Kidney (tissue), 14 donors: Measurements from ENCODE around the gene SNAP25. TPM values are rescaled to one million over a fixed set of nuclear protein-coding genes. Genes with fewer than 3 reads are reported as not detected.

Experiments used
- DNase-seq, 5 donors: peaks; one replicate each; pipeline ENCODE4 v3.0.0-alpha.2; 2013 to 2020
- FAIRE-seq: peaks from 2 replicates; lab custom pipeline; 2012; peaks lifted over from hg19 to GRCh38; lab: Jason Lieb, UNC
- H3K27ac ChIP-seq, 2 donors: one replicate each; pipeline ENCODE4 v1.7.0; 2013; ENCODE audit warnings: low read depth in 2 of 2, low read length in 2 of 2, inconsistent platforms in 1 of 2
- H3K27me3 ChIP-seq: one replicate; pipeline ENCODE4 v1.7.1; 2013; ENCODE audit warnings: low read length, inconsistent platforms; ENCODE audit not compliant: control insufficient read depth, insufficient read depth
- H3K36me3 ChIP-seq, 3 donors: one replicate each; pipeline versions ENCODE4 v1.7.0 to v1.7.1; 2013; ENCODE audit warnings: low read length in 3 of 3, control low read depth in 1 of 3, inconsistent platforms in 1 of 3; ENCODE audit not compliant: insufficient read depth in 3 of 3, control insufficient read depth in 2 of 3
- H3K4me1 ChIP-seq, 3 donors: one replicate each; pipeline versions ENCODE4 v1.7.0 to v1.7.1; 2013; ENCODE audit warnings: low read length in 3 of 3, inconsistent platforms in 1 of 3, low read depth in 1 of 3; ENCODE audit not compliant: control insufficient read depth in 2 of 3, insufficient read depth in 2 of 3
- H3K4me3 ChIP-seq, 3 donors: one replicate each; pipeline versions ENCODE4 v1.7.0 to v1.8.1; 2013; ENCODE audit warnings: low read length in 3 of 3, control low read depth in 1 of 3, inconsistent platforms in 1 of 3
- H3K9ac ChIP-seq, 3 donors: one replicate each; pipeline versions ENCODE4 v1.7.0 to v1.7.1; 2013; ENCODE audit warnings: low read length in 3 of 3, control low read depth in 1 of 3, inconsistent platforms in 1 of 3
- H3K9me3 ChIP-seq, 3 donors: one replicate each; pipeline versions ENCODE4 v1.7.0 to v1.7.1; 2013; ENCODE audit warnings: low read length in 3 of 3, control low read depth in 1 of 3, inconsistent platforms in 1 of 3; ENCODE audit not compliant: control insufficient read depth in 2 of 3, insufficient read depth in 1 of 3
- CTCF ChIP-seq: IDR thresholded peaks from 3 replicates; pipeline ENCODE4 v1.5.1; 2012; ENCODE audit warnings: mild to moderate bottlenecking, moderate library complexity, borderline replicate concordance; ENCODE audit not compliant: insufficient read depth; ENCODE audit errors: extremely low read depth
- intact Hi-C: fragments of 100-400 bp; cut with DNase I; formaldehyde crosslinking; loops from one replicate; pipeline ENCODE4 v1.11.1; 2022
- polyA plus RNA-seq: library from polyadenylated mRNA; stranded (reverse); fragments of 350-450 nt; fragmentation: Illumina TruSeq; extraction: RNeasy Lipid Tissue Mini Kit (QIAGEN cat#74804); gene quantifications from one replicate; pipeline ENCODE4 v1.2.3, GENCODE V29; 2014; ENCODE audit warnings: low read depth, low replicate concordance; ENCODE audit not compliant: insufficient read depth
- total RNA-seq: library from RNA; stranded (reverse); fragmentation: NEBNext Ultra II Directional; extraction: Animal tissue kit (Norgen Biotek cat#: 25700); gene quantifications from one replicate; pipeline ENCODE4 v1.2.1, GENCODE V29; 2021
- donor health status: control.
- donor health status: control.
- donor health status: control.
- donor health status: control.
- donor health status: control.
- donor health status: DM: yes; HTN: yes; CAD: no.
- donor health status: Normal renal cell carcinoma (clear cell type).

The SNAP25 gene
- total and polyA plus RNA-seq, 2 donors from 2014 or later, result 1.4 to 6.2 TPM

- FAIRE-seq, result no peak
- Histone ChIP-seq H3K4me1 (no peaks in the 10 kb centered on the region), H3K9me3 (peaks cover 0 to 8% (median 0%) of the 10 kb centered on the region in 3 donors), H3K4me3 (no peak overlapping the region), H3K27ac (no peak overlapping the region), H3K9ac (no peak overlapping the region), H3K27me3 (no peaks in the 10 kb centered on the region), H3K36me3 (no peaks in the 10 kb centered on the region)
- intact Hi-C loops, result no loop called here
- no peak for DNase-seq
- peak; percentile 6 for TF ChIP-seq CTCF
Observed at GRCh38 chr20:10316582-10316981, 98.0 kb downstream of the SNAP25 start.

- DNase-seq (no peak), FAIRE-seq (no peak)
- Histone ChIP-seq H3K9me3 (peaks cover 0 to 8% (median 0%) of the 10 kb centered on the region in 3 donors), H3K27ac (no peak overlapping the region), H3K9ac (no peak overlapping the region), H3K27me3 (no peaks in the 10 kb centered on the region), H3K4me3 (no peak overlapping the region), H3K4me1 (no peaks in the 10 kb centered on the region), H3K36me3 (no peaks in the 10 kb centered on the region)
- intact Hi-C loops, result no loop called here
- TF ChIP-seq CTCF, result no peak
Observed at GRCh38 chr20:10318291-10319024, 99.8 kb downstream of the SNAP25 start.

- DNase-seq (no peak), FAIRE-seq (no peak)
- Histone ChIP-seq H3K27me3 (no peaks in the 10 kb centered on the region), H3K9ac (no peak overlapping the region), H3K4me1 (no peaks in the 10 kb centered on the region), H3K27ac (no peak overlapping the region), H3K36me3 (no peaks in the 10 kb centered on the region), H3K9me3 (peaks cover 0 to 8% (median 0%) of the 10 kb centered on the region in 3 donors), H3K4me3 (no peak overlapping the region)
- intact Hi-C loops, result no loop called here
- TF ChIP-seq CTCF, result no peak
Observed at GRCh38 chr20:10319855-10320254, 101.2 kb downstream of the SNAP25 start.
